Ovary (tissue), 9 donors: Measurements from ENCODE around the gene C1orf185. TPM values are rescaled to one million over a fixed set of nuclear protein-coding genes. Genes with fewer than 3 reads are reported as not detected.

Source experiments
- DNase-seq, 5 donors: peaks; one replicate each; pipeline ENCODE4 v3.0.0-alpha.2; 2019 to 2020
- H3K27ac ChIP-seq, 2 donors: fragments of 200-600 bp; one replicate each; pipeline versions ENCODE4 v1.5.1 to v1.8.0; 2019 to 2022
- H3K27me3 ChIP-seq: fragments of 200-600 bp; one replicate; pipeline ENCODE4 v1.8.0; 2022
- H3K36me3 ChIP-seq: fragments of 200-600 bp; sonication (generic); one replicate; pipeline ENCODE4 v1.5.1; 2019
- H3K4me1 ChIP-seq: one replicate; pipeline ENCODE4 v1.8.1; 2013; ENCODE audit warnings: mild to moderate bottlenecking, moderate library complexity; ENCODE audit not compliant: insufficient read depth
- H3K4me3 ChIP-seq: fragments of 200-600 bp; sonication (generic); one replicate; pipeline ENCODE4 v1.5.1; 2017
- H3K9me3 ChIP-seq, 2 donors: fragments of 200-600 bp in 1 of 2; sonication (generic) in 1 of 2; one replicate each; pipeline versions ENCODE4 v1.5.1 to v1.8.1; 2013 to 2019; ENCODE audit warnings: mild to moderate bottlenecking in 1 of 2, moderate library complexity in 1 of 2
- CTCF ChIP-seq, 3 donors: fragments of 450-650 bp in 2 of 3; fragments of 200-600 bp in 1 of 3; IDR thresholded peaks; one replicate each; pipeline versions ENCODE4 v1.5.1 to v1.8.0; 2016 to 2022; ENCODE audit warnings: antibody characterized with exemption in 3 of 3, mild to moderate bottlenecking in 1 of 3
- EP300 ChIP-seq: sonication (generic); formaldehyde crosslinking; IDR thresholded peaks from one replicate; pipeline ENCODE4 v1.6.1; 2017; ENCODE audit warnings: antibody characterized with exemption
- POLR2A ChIP-seq: fragments of 450-650 bp; IDR thresholded peaks from one replicate; pipeline ENCODE4 v1.6.1; 2017; ENCODE audit warnings: antibody characterized with exemption, mild to moderate bottlenecking, moderate library complexity
- WGBS, 3 donors: extraction: QIAGEN DNeasy Blood & Tissue Kit in 1 of 3; methylation state at CpG; one replicate each; pipeline versions ENCODE4 v1.1.5 to v1.1.7; 2013 to 2017; 5-methylcytosine and 5-hydroxymethylcytosine counted together
- intact Hi-C, 4 donors: fragments of 100-400 bp; cut with DNase I; formaldehyde crosslinking; loops; one replicate each; pipeline versions ENCODE4 v1.11.0 to v1.15.1; 2022 to 2023
- polyA plus RNA-seq, 2 donors: library from polyadenylated mRNA; stranded (reverse); fragments of 200-250 nt in 1 of 2; fragments of 350-450 nt in 1 of 2; fragmentation: Illumina TruSeq in 1 of 2; extraction: RNeasy Lipid Tissue Mini Kit (QIAGEN cat#74804) in 1 of 2; gene quantifications; one replicate each; pipeline ENCODE4 v1.2.3, GENCODE V29; 2013 to 2014
- total RNA-seq, 7 donors: library from RNA; depleted of rRNA in 2 of 7; stranded (reverse); fragments of >200 nt in 2 of 7; fragmentation: NEBNext Ultra II Directional in 3 of 7; extraction: Animal tissue kit (Norgen Biotek cat#: 25700) in 3 of 7; gene quantifications; one replicate each; pipeline versions ENCODE4 v1.1.0 to v1.2.4, GENCODE V29; 2016 to 2023
- donor health status: DM: no; HTN: no; CAD: no; lungs with moderate emphysema.
- donor health status: DM: no; HTN: no; CAD: no.
- donor health status: Bipolar disorder and iron deficiency.
- donor health status: DM: yes; HTN: yes; CAD: no.
- donor health status: DM: no; HTN: no; CAD: no.
- donor health status: DM: yes; HTN: yes; CAD: no.

Gene C1orf185
- total and polyA plus RNA-seq, 9 donors, result not detected

GRCh38 chr1:51165540-51165939, 63.5 kb downstream of the C1orf185 start:
- no peak overlapping the region for H3K4me3 ChIP-seq
- no peaks in the 10 kb centered on the region for H3K9me3 ChIP-seq
- DNase-seq, result no peak
- TF ChIP-seq EP300, result no peak
- TF ChIP-seq POLR2A, result no peak
- TF ChIP-seq CTCF (IDR thresholded peaks at IDR 0.05), result no peak
- no peaks in the 10 kb centered on the region for H3K4me1 ChIP-seq
- intact Hi-C loops, result no loop called here
- no peaks in the 10 kb centered on the region for H3K36me3 ChIP-seq
- H3K27me3 ChIP-seq, result no peaks in the 10 kb centered on the region
- H3K27ac ChIP-seq, result no peak overlapping the region

- Histone ChIP-seq H3K27me3 (no peaks in the 10 kb centered on the region), H3K9me3 (no peaks in the 10 kb centered on the region), H3K4me1 (no peaks in the 10 kb centered on the region), H3K36me3 (no peaks in the 10 kb centered on the region), H3K4me3 (no peak overlapping the region), H3K27ac (peak overlapping the region in 1 of 2 donors; percentile 3)
- 53 to 86% (median 62%) methylated on average over 1 of the region's 1 CpG for WGBS, 3 donors
- DNase-seq, result no peak
- no peak for TF ChIP-seq POLR2A
- no peak for TF ChIP-seq EP300
- TF ChIP-seq CTCF (IDR thresholded peaks at IDR 0.05), result no peak
- intact Hi-C loops, result no loop called here
Observed at GRCh38 chr1:51168266-51168845, 66.3 kb downstream of the C1orf185 start.

- Histone ChIP-seq H3K4me3 (no peak overlapping the region), H3K36me3 (no peaks in the 10 kb centered on the region), H3K9me3 (no peaks in the 10 kb centered on the region), H3K4me1 (no peaks in the 10 kb centered on the region), H3K27ac (peak overlapping the region in 1 of 2 donors; percentile 3), H3K27me3 (no peaks in the 10 kb centered on the region)
- DNase-seq, result no peak
- 78 to 82% (median 81%) methylated on average over 4 of the region's 4 CpGs for WGBS, 3 donors
- TF ChIP-seq POLR2A (no peak), EP300 (no peak), CTCF (IDR thresholded peaks at IDR 0.05) (no peak)
- intact Hi-C loops, result no loop called here
Observed at GRCh38 chr1:51168936-51169335, 66.9 kb downstream of the C1orf185 start.

GRCh38 chr1:51170342-51170741, 68.3 kb downstream of the C1orf185 start:
- 95 to 100% (median 97%) methylated on average over 1 of the region's 1 CpG for WGBS, 3 donors
- Histone ChIP-seq H3K4me3 (no peak overlapping the region), H3K27ac (no peak overlapping the region), H3K36me3 (no peaks in the 10 kb centered on the region), H3K4me1 (no peaks in the 10 kb centered on the region), H3K9me3 (no peaks in the 10 kb centered on the region), H3K27me3 (no peaks in the 10 kb centered on the region)
- no peak for TF ChIP-seq EP300
- TF ChIP-seq CTCF (IDR thresholded peaks at IDR 0.05), result no peak
- no peak for TF ChIP-seq POLR2A
- intact Hi-C loops, result no loop called here
- DNase-seq, result no peak
